C4-2B (cell line): ENCODE results near the gene GFRA1.
"Not testable (repeated sequence)": the region's sequence is repeated elsewhere in the genome, so short reads cannot be mapped to it uniquely, and the experiment has no call there.

Source experiments
- H3K27ac ChIP-seq: fragments of 450-650 bp; 2 replicates; pipeline ENCODE4 v1.5.1; 2017
- CTCF ChIP-seq: fragments of 450-650 bp; conservative IDR thresholded peaks from 2 replicates; pipeline ENCODE4 v1.5.1; 2017; ENCODE audit warnings: mild to moderate bottlenecking
- ZFX ChIP-seq: fragments of 450-650 bp; IDR thresholded peaks from 2 replicates; pipeline ENCODE4 v1.6.1; 2017

Gene GFRA1

GRCh38 chr10:116055917-116056252, 217.1 kb downstream of the GFRA1 start:
- TF ChIP-seq ZFX (no peak), CTCF (no peak)
- H3K27ac ChIP-seq, result no peak overlapping the region

GRCh38 chr10:116055252-116055916, 217.6 kb downstream of the GFRA1 start:
- no peak overlapping the region for H3K27ac ChIP-seq
- TF ChIP-seq ZFX (no peak), CTCF (no peak)

- TF ChIP-seq CTCF (no peak), ZFX (no peak)
- no peak overlapping the region for H3K27ac ChIP-seq
Observed at GRCh38 chr10:116053910-116054309, 219.1 kb downstream of the GFRA1 start.

GRCh38 chr10:116053009-116053730, 219.8 kb downstream of the GFRA1 start:
- H3K27ac ChIP-seq, result not testable (repeated sequence)

- H3K27ac ChIP-seq, result not testable (repeated sequence)
Observed at GRCh38 chr10:116052522-116052921, 220.5 kb downstream of the GFRA1 start.

GRCh38 chr10:116049974-116050304, 223.1 kb downstream of the GFRA1 start:
- H3K27ac ChIP-seq, result no peak overlapping the region
- TF ChIP-seq ZFX, result no peak
- no peak for TF ChIP-seq CTCF

- no peak overlapping the region for H3K27ac ChIP-seq
- TF ChIP-seq CTCF (no peak), ZFX (no peak)
Observed at GRCh38 chr10:116049158-116049973, 223.6 kb downstream of the GFRA1 start.
